Prostate gland (tissue), 2 donors: ENCODE data around the gene FAM193A.

Experiments used
- POLR2A ChIP-seq: fragments of 450-650 bp; IDR thresholded peaks from one replicate; pipeline ENCODE4 v1.6.1; 2016; ENCODE audit warnings: antibody characterized with exemption, mild to moderate bottlenecking
- TF ChIP-seq, protein P1 (sequence below), 4 experiments: fragments of 200-600 bp in 2 of 4; fragments of 450-650 bp in 2 of 4; sonication (generic) in 2 of 4; IDR thresholded peaks; 1 replicate in 3 of 4; 2 replicates in 1 of 4; pipeline ENCODE4 v1.5.1; 2016 to 2019; ENCODE audit warnings: antibody characterized with exemption in 4 of 4, mild to moderate bottlenecking in 2 of 4, moderate library complexity in 2 of 4

- TF ChIP-seq POLR2A, result no peak
- TF ChIP-seq, protein P1, sequence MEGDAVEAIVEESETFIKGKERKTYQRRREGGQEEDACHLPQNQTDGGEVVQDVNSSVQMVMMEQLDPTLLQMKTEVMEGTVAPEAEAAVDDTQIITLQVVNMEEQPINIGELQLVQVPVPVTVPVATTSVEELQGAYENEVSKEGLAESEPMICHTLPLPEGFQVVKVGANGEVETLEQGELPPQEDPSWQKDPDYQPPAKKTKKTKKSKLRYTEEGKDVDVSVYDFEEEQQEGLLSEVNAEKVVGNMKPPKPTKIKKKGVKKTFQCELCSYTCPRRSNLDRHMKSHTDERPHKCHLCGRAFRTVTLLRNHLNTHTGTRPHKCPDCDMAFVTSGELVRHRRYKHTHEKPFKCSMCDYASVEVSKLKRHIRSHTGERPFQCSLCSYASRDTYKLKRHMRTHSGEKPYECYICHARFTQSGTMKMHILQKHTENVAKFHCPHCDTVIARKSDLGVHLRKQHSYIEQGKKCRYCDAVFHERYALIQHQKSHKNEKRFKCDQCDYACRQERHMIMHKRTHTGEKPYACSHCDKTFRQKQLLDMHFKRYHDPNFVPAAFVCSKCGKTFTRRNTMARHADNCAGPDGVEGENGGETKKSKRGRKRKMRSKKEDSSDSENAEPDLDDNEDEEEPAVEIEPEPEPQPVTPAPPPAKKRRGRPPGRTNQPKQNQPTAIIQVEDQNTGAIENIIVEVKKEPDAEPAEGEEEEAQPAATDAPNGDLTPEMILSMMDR (IDR thresholded peaks at IDR 0.05), result no peak
Measured at GRCh38 chr4:2615821-2616220, 79.4 kb downstream of the FAM193A start.
